ENCODE data around the gene VPS35.
"Not testable (repeated sequence)": the region's sequence is repeated elsewhere in the genome, so short reads cannot be mapped to it uniquely, and the experiment has no call there.

GRCh38 chr16:46677943-46678342 lies 11.0 kb downstream of the VPS35 start:
- not testable (repeated sequence) for TF ChIP-seq POLR2A, CTCF, POLR2AphosphoS5 (IDR thresholded peaks at IDR 0.05)
